Fibroblast of skin of right biceps (primary cell): ENCODE data around the gene CAPN12.

Experiments used
- DNase-seq: peaks from one replicate; pipeline ENCODE4 v3.0.0-alpha.2; 2013

Gene CAPN12

DNA sequence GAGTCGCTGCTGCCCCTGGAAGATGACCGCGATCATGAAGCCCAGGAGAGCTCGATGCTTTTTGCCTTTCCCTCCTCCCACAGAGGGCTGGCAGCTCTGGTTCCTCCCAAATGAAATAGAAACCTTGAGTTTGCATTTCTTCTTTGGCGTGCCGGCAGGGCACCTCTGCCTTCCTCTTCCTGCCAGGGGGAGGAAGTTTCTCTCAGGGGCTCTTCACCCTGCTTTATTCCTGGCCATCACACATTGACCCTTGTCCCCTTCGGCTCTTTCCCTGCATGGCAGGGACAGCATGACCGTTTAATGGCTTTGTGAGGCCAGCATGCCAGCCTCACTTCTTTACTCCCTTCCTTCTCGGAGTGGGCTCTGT is 49.0 kb downstream of the CAPN12 start:
- no peak for DNase-seq

DNA sequence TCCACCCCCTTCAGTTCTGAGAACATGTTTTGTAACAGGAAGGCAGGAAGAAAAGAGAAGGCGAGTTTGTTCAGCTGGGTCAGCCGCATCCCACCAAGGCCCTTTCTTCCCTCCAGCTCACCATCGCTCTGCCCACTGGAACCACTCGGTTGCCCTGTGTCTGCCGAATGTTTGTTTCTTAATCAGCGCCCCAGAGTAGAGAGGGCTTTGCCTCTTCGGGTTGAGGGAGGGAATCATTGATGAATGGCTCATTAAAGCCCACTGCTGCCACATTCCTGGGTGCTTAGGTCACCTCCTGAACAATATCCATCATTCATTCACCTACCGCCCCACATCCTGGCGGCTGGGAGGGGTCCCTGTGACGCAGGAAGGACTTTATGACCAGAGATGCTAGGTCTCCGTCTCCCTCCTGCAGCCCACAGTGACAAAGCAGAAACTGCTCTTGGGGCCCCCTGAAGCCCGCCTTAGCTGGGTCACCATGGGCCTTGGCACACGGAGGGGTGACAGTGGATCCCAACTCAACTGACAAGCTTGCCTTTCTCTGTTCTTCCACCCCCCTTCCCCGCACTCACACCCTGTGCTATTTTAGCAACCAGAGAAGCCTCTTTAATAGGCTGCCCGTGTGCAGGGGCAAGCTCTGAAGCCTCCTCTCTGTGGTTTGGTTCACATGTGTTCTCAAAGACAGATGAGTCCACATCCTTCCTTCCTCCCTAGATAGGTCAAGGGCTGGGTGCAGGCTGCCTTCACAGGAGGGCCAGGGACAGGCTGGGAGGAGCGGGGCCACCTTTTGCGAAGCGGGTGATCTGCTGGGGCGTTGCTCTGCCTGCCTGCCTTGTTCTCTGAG is 50.7 kb downstream of the CAPN12 start:
- peak; percentile 95 for DNase-seq

- DNase-seq: no peak
Observed at GRCh38 chr19:38692458-38693379, 51.6 kb downstream of the CAPN12 start.

DNA sequence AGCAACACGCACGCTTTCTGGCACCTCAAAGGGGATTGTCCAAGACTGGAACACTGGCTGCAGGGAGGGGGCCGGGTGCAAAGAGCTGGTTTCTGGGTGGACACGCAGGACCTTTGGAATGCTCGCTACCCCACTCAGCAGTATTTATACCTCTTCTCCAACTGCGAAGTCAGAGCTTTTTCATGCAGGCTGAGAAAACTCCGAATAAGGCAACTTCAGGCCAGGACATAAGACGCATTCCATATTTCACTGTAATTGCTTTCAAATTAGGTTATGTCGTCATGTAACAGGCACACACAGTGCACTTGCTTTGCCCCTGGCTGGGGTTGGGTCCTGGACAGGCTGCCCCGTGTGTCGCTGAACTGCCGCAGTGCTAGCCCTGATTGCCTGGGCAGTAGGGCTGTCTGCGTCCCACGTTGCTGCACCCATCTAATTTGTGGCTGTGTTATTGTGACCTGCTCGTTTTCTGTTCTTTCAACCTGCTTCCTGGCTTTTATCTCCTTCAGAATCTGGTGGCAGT is 52.3 kb downstream of the CAPN12 start:
- DNase-seq: peak; percentile 94

GRCh38 chr19:38690832-38691231 is 53.4 kb downstream of the CAPN12 start:
- DNase-seq: no peak

DNA sequence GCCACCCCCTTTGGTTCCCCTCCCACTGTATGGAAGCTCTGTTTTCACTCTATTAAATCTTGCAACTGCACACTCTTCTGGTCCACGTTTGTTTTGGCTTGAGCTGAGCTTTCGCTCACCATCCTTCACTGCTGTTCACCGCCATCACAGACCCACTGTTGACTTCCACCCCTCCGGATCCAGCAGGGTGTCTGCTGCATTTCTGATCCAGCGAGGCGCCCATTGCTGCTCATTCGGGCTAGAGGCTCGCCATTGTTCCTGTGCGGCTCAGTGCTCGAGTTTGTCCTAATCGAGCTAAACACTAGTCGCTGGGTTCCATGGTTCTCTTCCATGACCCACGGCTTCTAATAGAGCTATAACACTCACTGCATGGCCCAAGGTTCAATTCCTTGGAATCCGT is 54.1 kb downstream of the CAPN12 start:
- DNase-seq: no peak

DNA sequence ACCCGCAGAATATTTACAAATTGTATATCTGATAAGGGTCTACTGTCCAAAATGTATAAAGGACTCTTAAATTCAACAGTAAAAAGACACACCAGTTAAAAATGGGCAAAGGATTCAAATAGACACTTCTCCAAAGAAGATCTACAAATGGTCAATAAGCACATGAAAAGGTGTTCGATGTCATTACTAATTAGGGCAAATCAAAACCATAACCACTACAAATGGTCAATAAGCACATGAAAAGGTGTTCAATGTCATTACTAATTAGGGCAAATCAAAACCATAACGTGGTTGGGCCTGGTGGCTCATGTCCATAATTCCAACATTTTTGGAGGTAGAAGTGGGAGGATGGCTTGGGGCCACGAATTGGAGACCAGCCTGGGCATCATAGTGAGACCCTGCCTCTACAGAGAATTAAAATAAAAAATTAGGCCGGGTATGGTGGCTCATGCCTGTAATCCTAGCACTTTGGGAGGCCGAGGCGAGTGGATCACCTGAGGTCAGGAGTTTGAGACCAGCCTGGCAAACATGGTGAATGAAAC is 56.4 kb downstream of the CAPN12 start:
- no peak for DNase-seq

DNA sequence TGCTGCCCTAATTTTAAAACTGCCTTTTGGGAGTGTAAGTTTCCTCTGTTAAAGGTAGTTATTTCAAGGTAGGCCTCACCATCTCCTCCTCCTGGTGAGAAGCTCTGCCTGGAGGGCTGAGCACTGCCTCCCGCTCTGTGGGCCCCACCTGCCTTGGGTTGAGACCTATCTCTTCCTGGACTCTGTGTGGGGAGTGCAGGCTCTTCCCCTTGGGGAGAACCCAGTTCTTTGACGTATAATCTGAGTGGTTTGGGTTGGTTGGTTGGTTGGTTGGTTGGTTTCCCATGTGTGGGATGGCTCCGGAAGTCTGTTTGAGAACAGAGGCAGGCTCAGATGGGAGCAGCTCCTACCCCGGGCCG is 57.8 kb downstream of the CAPN12 start:
- no peak for DNase-seq

- peak; percentile 71 for DNase-seq
Observed at GRCh38 chr19:38685666-38686529, 58.4 kb downstream of the CAPN12 start.

- no peak for DNase-seq
Observed at GRCh38 chr19:38684862-38685665, 59.2 kb downstream of the CAPN12 start.

DNA sequence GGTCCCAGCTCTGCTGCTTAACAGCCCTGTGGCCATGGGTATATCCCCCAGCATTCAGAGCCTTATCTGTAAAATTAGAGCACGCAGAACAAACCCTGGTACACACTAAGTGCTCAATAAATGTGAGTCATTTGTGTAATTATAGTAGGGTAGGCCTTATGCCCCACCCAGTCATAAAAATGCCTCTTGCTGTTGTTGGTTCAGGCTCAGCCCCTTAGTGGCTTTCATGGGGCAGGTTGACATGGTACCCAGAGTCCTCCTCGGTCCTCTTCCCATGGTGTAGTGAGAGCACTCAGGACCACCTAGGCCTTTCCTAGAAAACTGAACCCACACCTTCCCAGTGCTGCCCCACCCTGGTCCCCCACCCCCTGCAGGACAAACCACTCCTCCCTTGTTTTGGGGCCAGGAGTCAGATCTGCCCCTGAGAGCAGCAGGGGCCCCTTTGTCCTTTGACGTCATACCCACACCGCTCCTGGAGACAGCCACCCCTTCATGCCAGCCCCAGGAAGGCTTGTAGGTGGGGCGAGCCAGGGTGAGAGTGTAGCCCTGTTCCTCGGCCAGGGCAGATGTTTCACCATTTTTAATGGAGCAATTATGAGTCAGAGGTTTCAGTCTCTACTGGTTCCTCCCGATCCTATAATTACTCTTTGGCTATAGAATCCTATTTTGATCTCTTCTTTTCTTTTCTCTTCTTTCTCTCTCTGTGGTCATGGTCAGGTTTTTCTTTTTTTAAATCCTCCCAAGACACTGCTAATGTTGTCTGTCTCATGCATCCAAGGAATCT is 60.0 kb downstream of the CAPN12 start:
- peak; percentile 91 for DNase-seq

GRCh38 chr19:38683393-38684077 is 60.7 kb downstream of the CAPN12 start:
- peak; percentile 97 for DNase-seq

DNA sequence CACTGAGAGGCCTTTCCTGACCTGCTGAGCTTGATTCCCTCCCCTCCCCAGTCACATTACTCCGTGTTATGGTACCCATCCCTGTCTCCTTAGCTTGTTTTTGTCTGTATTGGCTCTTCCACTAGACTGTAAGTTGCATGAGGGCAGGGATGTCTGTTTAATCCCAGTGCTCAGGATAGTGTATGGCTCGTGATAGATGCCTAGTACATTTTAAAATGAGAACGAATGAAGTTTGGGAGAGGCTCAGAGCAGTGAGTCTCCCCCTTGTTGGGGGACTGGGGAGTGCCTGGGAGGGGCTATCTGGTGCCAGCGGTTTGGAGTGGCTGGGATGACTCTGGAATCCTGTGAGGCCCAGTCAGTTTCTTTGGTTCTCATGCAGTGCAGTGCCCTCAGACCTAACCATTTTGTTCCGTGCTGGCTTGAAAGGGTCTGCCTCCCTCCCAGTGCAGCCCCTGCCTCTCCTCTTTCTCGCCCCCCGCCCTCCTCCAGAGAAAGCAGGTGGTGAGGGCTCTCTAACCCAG is 61.3 kb downstream of the CAPN12 start:
- DNase-seq: no peak

DNA sequence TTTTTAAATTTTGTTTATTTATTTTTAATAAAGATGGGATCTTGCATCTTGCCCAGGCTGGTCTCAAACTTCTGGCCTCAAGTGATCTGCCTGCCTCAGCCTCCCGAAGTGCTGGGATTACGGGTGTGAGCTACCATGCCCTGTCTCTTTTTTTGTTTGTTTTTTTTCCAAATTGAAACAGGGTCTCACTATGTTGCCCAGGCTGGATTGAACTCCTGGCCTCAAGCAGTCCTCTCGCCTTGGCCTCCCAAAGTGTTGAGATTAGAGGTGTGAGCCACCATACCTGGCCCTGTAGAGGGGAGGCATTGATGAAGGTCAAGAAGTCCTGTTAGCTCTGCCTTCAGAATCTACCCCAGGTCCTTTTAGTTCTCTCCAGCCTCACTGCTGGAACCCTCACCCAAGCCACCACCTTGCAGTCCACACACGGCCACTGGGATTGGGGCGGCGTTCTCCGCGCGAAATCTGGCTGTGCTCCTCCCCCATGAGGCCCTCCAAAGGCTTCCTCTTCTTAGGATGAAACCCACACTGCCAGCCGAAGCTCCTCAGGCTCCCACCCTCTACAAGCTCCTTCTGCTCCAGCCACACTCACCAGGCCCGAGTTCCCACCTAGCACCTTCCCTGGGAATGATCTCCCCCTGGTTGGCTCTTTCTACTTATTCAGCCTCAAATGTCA is 61.9 kb downstream of the CAPN12 start:
- DNase-seq: no peak
